Gastroesophageal sphincter (tissue), 4 donors: ENCODE results near the gene INTS13. TPM values are rescaled to one million over a fixed set of nuclear protein-coding genes. Genes with fewer than 3 reads are reported as not detected.
A peak's percentile ranks its signal among the peaks of the same experiment; 100 is the strongest.

ENCODE experiments used
- ATAC-seq: fragments of 150-250 bp; one replicate; pipeline ENCODE4 v1.9.1; 2016; ENCODE audit warnings: mild to moderate bottlenecking, moderate library complexity
- H3K27ac ChIP-seq, 4 donors: fragments of 200-600 bp; sonication (generic) in 3 of 4; 1 replicate in 3 of 4; 2 replicates in 1 of 4; pipeline ENCODE4 v1.5.1; 2016 to 2019
- H3K27me3 ChIP-seq: fragments of 200-600 bp; sonication (generic); one replicate; pipeline ENCODE4 v1.5.1; 2019
- H3K36me3 ChIP-seq, 2 donors: fragments of 200-600 bp; sonication (generic); one replicate each; pipeline ENCODE4 v1.5.1; 2019; ENCODE audit warnings: control low read depth in 1 of 2
- H3K4me1 ChIP-seq, 3 donors: fragments of 200-600 bp; sonication (generic); 1 replicate in 2 of 3; 2 replicates in 1 of 3; pipeline ENCODE4 v1.5.1; 2016 to 2019; ENCODE audit warnings: control low read depth in 2 of 3
- H3K4me3 ChIP-seq, 2 donors: fragments of 200-600 bp; sonication (generic); one replicate each; pipeline ENCODE4 v1.5.1; 2019; ENCODE audit warnings: mild to moderate bottlenecking in 1 of 2, moderate library complexity in 1 of 2
- H3K9me3 ChIP-seq, 3 donors: fragments of 200-600 bp; sonication (generic); one replicate each; pipeline ENCODE4 v1.5.1; 2017 to 2019; ENCODE audit warnings: control low read depth in 2 of 3
- CTCF ChIP-seq, 4 experiments: fragments of 200-600 bp in 2 of 4; fragments of 450-650 bp in 2 of 4; sonication (generic) in 1 of 4; IDR thresholded peaks; one replicate each; pipeline ENCODE4 v1.5.1; 2017 to 2019; ENCODE audit warnings: antibody characterized with exemption in 4 of 4, mild to moderate bottlenecking in 2 of 4, moderate library complexity in 2 of 4
- EP300 ChIP-seq: sonication (generic); formaldehyde crosslinking; IDR thresholded peaks from one replicate; pipeline ENCODE4 v1.6.1; 2017; ENCODE audit warnings: antibody characterized with exemption, mild to moderate bottlenecking
- POLR2A ChIP-seq, 2 donors: fragments of 450-650 bp; IDR thresholded peaks; one replicate each; pipeline ENCODE4 v1.6.1; 2017; ENCODE audit warnings: antibody characterized with exemption in 2 of 2, mild to moderate bottlenecking in 2 of 2, moderate library complexity in 1 of 2
- POLR2AphosphoS5 ChIP-seq: sonication (generic); formaldehyde crosslinking; IDR thresholded peaks from one replicate; pipeline ENCODE4 v1.6.1; 2017; ENCODE audit warnings: antibody characterized with exemption
- WGBS, 2 donors: methylation state at CpG; one replicate each; pipeline ENCODE4 v1.1.5; 2018; ENCODE audit warnings: low coverage in 1 of 2; 5-methylcytosine and 5-hydroxymethylcytosine counted together
- total RNA-seq, 4 donors: library from RNA; depleted of rRNA; stranded (reverse); fragments of >200 nt; gene quantifications; one replicate each; pipeline ENCODE4 v1.1.0, GENCODE V29; 2016

Gene INTS13
- 10 to 100 TPM; 12.4 to 41.6 (median 32.5) TPM for total RNA-seq

GRCh38 chr12:26937863-26938700 lies at the start of gene INTS13, which contains the start of gene FGFR1OP2:
Gene INTS13, minus strand, starts transcription at chr12:26937981. Its CDS starts 1,178 bp downstream, at chr12:26936803.
Gene FGFR1OP2, plus strand, starts transcription at chr12:26938470. Its CDS starts 15,689 bp downstream, at chr12:26954159.
- Histone ChIP-seq H3K27ac (peak within 1 kb of the TSS; percentile 83 to 96 (median 92)), H3K9me3 (no peaks in the 10 kb centered on the region), H3K4me1 (peaks cover 6 to 57% (median 13%) of the 10 kb centered on the region in 3 donors), H3K36me3 (peaks cover 0 to 5% of the 10 kb centered on the region in 2 donors), H3K27me3 (no peaks in the 10 kb centered on the region), H3K4me3 (peak within 1 kb of the TSS; percentile 87 to 98)
- peak; percentile 96 for ATAC-seq
- WGBS, 2 donors = 0% methylated on average over 4 to 14 of the region's 69 CpGs
- no peak for TF ChIP-seq EP300
- TF ChIP-seq POLR2A (IDR thresholded peaks at IDR 0.05) = peak; percentile 96 to 97
- TF ChIP-seq CTCF (IDR thresholded peaks at IDR 0.05) = peak in 2 of 4 experiments; percentile 10 to 21
- peak; percentile 94 for TF ChIP-seq POLR2AphosphoS5

- Histone ChIP-seq H3K27ac (no peak overlapping the region), H3K9me3 (no peaks in the 10 kb centered on the region), H3K4me3 (no peak overlapping the region), H3K27me3 (no peaks in the 10 kb centered on the region), H3K4me1 (peaks cover 0 to 13% (median 0%) of the 10 kb centered on the region in 3 donors), H3K36me3 (peaks cover 0 to 53% of the 10 kb centered on the region in 2 donors)
- no peak for ATAC-seq
- TF ChIP-seq POLR2AphosphoS5 (no peak), POLR2A (IDR thresholded peaks at IDR 0.05) (no peak), EP300 (no peak), CTCF (IDR thresholded peaks at IDR 0.05) (no peak)
- WGBS, 2 donors = 92 to 100% methylated on average over 2 of the region's 2 CpGs
These were observed 45.1 kb upstream of the INTS13 start for GRCh38 chr12:26982866-26983265.

- Histone ChIP-seq H3K27me3 (no peaks in the 10 kb centered on the region), H3K4me1 (no peaks in the 10 kb centered on the region), H3K4me3 (no peak overlapping the region), H3K27ac (no peak overlapping the region), H3K9me3 (no peaks in the 10 kb centered on the region), H3K36me3 (peaks cover 0 to 76% of the 10 kb centered on the region in 2 donors)
- no peak for ATAC-seq
- no peak for TF ChIP-seq EP300
- no peak for TF ChIP-seq CTCF (IDR thresholded peaks at IDR 0.05)
- TF ChIP-seq POLR2A (IDR thresholded peaks at IDR 0.05) = no peak
- no peak for TF ChIP-seq POLR2AphosphoS5
- WGBS, 2 donors = 80% methylated on average over 3 of the region's 11 CpGs; no CpG with 5 or more reads in 1 of the 2 donors
These were observed 42.0 kb upstream of the INTS13 start for GRCh38 chr12:26979733-26980132.

- ATAC-seq = no peak
- Histone ChIP-seq H3K4me1 (no peaks in the 10 kb centered on the region), H3K36me3 (peaks cover 0 to 82% of the 10 kb centered on the region in 2 donors), H3K4me3 (no peak overlapping the region), H3K27me3 (no peaks in the 10 kb centered on the region), H3K27ac (no peak overlapping the region), H3K9me3 (no peaks in the 10 kb centered on the region)
- WGBS, 2 donors = 75 to 88% methylated on average over 1 of the region's 1 CpG
- TF ChIP-seq POLR2AphosphoS5 (no peak), EP300 (no peak), POLR2A (IDR thresholded peaks at IDR 0.05) (no peak), CTCF (IDR thresholded peaks at IDR 0.05) (no peak)
These were observed 41.0 kb upstream of the INTS13 start for GRCh38 chr12:26978801-26979200.

GRCh38 chr12:26976687-26977086 lies 38.9 kb upstream of the INTS13 start:
- TF ChIP-seq CTCF (IDR thresholded peaks at IDR 0.05) (no peak), POLR2AphosphoS5 (no peak), POLR2A (IDR thresholded peaks at IDR 0.05) (no peak), EP300 (no peak)
- WGBS, 2 donors = 89 to 96% methylated on average over 2 of the region's 2 CpGs
- no peaks in the 10 kb centered on the region for H3K27me3 ChIP-seq
- no peak overlapping the region for H3K27ac ChIP-seq
- H3K4me1 ChIP-seq = no peaks in the 10 kb centered on the region
- no peak overlapping the region for H3K4me3 ChIP-seq
- H3K36me3 ChIP-seq = peaks cover 0 to 88% of the 10 kb centered on the region in 2 donors
- no peaks in the 10 kb centered on the region for H3K9me3 ChIP-seq
- ATAC-seq = no peak
